SIG-M5 treated with dmso at 0.1 percent for 504 hours (cell line): ENCODE data around the gene TRAPPC3L.
A peak's percentile ranks its signal among the peaks of the same experiment; 100 is the strongest.

Experiments
- DNase-seq: peaks from one replicate; lab custom pipeline; 2025; ENCODE audit not compliant: unreplicated experiment; lab: John Stamatoyannopoulos, UW

The TRAPPC3L gene

GRCh38 chr6:116560130-116560529, 14.6 kb upstream of the TRAPPC3L start:
- DNase-seq: no peak

DNA sequence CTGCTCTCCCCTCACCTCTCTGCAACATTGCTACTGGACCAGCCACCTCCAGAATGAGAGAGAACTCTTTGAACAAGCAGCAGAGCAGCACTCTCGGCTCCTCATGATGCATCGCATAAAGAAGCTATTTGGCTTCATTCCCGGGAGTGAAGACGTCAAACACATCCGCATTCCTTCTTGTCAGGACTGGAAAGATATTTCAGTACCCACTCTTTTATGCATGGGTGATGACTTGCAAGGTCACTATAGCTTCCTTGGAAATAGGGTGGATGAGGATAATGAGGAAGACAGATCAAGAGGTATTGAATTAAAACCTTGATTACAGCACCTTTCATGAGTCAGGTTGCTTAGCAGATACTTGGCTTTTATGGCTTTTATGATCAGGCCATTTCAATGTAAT, 12.4 kb upstream of the TRAPPC3L start:
- peak; percentile 18 for DNase-seq

DNA sequence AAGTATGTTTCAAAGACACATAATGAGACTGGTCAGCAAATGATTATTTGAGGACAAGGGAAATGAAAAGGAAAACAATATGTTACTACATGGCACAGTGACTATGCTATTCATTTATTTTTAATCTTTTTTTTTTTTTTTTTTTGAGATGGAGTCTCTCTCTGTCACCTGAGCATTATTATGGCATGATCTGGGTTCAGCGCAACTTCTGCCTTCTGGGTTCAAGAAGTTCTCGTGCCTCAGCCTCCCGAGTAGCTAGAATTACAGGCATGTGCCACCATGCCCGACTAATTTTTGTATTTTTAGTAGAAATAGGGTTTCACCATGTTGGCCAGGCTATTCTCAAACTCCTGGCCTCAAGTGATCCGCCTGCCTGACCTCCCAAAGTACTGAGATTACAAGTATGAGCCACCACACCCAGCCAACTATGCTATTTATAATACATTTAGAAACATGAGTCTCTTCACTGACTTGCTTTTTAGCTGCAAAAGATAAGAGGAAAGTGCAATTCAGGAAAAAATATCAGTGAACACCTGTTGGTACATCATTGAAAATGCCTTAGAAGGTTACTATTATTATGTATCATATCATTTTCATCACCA, 11.4 kb upstream of the TRAPPC3L start:
- DNase-seq: no peak

GRCh38 chr6:116556065-116556464, 10.6 kb upstream of the TRAPPC3L start:
- DNase-seq: no peak

DNA sequence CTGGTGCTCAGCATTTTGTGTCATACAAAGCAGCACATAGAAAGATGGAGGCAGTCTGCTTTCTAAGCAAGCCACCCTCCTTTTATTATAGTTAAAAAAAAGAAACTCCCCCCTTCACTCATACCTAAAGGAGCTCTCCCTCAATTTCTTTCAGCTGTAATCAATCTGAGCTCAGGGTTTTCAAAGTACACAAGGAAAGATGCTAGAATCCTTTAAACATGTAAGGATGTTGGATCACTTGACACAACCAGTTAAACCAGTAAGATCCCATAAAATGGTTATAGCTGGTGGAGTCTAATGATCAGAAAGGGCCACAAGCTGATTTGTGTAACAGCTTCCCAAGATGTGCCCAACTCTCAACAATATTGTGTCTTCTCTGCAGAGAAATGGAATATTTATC, 8.0 kb upstream of the TRAPPC3L start, which contains the start of gene CALHM4:
Gene CALHM4, plus strand, starts transcription at position 301 of the 400 bp plus-strand sequence. Its CDS starts 43 bp downstream, at position 344.
- DNase-seq: no peak

- DNase-seq: no peak
These were observed 5.3 kb upstream of the TRAPPC3L start for GRCh38 chr6:116550796-116551195.

DNA sequence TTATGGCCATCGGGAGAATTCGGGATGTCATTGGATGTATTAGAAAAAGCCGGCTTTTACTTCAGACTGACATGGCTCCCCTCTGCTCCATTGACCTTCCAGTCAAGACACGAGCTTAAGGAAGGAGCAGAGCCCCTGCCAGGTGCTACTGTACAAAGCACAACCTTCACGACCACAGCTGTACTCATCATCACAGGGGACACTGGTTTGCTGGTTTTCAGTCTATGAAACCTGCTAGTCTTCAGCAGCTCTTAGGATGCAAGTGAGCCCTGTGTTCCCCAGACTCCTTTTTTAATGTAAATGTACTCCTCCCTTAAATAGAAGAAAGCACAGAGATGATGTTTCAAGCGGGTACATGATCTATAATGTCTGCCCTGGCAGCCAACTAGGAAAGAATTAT, 1.9 kb upstream of the TRAPPC3L start:
- no peak for DNase-seq

GRCh38 chr6:116543149-116543548, 2.3 kb downstream of the TRAPPC3L start:
- DNase-seq: no peak

DNA sequence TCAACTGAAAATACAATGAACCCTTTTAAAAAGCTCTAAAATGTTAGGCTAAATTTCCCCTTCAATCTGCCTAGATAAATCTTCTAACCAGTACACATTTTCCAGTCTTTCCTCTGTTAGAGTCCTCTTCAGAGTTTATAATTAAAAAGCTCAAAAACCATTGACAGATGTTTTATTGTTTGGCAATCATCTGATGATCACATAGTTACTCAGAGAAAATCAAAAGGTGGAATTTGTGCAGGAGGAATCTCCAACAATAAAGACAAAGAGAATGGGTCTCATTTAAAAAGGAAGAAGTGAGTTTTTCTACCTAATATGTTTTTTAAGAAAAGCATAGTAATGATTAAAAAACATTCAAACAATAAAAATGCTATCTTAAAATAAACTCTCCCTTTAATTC, 3.1 kb downstream of the TRAPPC3L start:
- no peak for DNase-seq

- peak; percentile 63 for DNase-seq
These were observed 9.3 kb downstream of the TRAPPC3L start for GRCh38 chr6:116536216-116536621.

DNA sequence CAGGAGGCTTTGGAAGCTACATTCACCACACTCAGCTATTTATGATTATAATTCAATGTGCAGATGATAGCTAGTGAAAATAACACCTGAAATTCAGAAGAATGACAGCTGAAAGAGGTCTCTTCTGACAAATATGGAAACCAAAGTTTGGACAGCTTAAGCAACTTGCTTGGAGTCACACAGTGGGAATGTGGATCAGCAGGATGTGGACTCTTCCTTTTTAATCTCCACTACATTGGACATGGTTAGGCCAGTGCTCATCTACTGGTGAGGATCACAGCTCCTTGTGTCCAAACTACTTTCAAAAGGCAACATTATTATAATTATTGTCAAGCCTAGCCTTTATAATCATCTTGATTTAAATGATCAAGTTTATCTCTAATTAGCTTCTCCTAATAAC, 10.4 kb downstream of the TRAPPC3L start:
- DNase-seq: no peak

DNA sequence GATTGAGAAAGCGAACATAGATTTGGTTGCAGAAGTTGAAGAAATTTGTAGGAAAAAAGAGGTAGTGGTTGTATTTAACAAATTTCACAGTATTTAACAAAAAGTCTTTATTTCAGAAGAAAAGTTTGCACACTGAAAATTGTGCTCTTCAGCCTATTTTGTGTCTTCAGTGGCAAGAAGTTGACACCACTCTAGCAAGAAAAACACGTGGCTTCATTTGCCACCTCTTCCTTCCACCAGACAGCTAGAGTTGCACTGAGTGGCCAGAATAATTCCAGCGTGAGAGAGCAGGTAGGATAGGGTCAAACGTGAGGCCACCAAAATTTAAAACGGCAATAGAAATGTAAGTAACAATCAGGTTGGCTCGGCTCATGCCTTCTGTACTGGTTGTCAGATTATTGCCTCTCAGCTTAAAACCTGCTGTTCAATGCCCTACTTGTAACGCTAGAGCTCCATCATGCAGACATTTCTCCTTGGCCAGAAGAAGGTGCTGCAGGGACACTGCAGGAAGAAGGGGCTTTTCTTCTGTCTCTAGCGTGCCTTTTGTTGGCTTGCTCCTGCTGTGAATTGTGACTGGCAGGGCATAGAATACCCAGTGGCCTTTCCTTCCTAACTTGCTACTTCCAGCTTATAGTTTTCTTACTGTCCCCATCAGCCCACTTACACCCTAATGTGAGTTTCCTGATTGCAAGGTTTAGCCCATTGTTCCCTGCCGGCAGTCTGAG, 12.1 kb downstream of the TRAPPC3L start:
- no peak for DNase-seq

GRCh38 chr6:116531675-116532570, 13.6 kb downstream of the TRAPPC3L start:
- peak; percentile 72 for DNase-seq

DNA sequence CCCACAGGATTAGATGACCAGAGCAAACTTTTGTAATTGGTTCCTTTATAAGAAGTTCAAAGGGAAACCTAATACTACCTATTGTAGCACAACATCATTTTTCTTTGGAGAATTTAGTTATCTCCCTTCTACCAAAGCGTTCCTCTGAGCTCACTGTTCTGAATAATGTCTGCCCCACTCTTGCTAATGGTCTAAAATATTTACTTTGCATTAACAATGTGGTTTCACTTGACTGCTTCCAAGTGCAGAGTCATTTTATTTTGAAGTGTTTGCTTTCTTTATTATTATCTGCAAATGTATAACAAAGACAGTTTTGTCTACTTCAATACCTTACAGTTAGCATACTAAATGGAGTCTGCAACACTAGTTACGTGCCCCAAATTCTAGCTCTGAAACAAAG, 15.0 kb downstream of the TRAPPC3L start:
- no peak for DNase-seq

DNA sequence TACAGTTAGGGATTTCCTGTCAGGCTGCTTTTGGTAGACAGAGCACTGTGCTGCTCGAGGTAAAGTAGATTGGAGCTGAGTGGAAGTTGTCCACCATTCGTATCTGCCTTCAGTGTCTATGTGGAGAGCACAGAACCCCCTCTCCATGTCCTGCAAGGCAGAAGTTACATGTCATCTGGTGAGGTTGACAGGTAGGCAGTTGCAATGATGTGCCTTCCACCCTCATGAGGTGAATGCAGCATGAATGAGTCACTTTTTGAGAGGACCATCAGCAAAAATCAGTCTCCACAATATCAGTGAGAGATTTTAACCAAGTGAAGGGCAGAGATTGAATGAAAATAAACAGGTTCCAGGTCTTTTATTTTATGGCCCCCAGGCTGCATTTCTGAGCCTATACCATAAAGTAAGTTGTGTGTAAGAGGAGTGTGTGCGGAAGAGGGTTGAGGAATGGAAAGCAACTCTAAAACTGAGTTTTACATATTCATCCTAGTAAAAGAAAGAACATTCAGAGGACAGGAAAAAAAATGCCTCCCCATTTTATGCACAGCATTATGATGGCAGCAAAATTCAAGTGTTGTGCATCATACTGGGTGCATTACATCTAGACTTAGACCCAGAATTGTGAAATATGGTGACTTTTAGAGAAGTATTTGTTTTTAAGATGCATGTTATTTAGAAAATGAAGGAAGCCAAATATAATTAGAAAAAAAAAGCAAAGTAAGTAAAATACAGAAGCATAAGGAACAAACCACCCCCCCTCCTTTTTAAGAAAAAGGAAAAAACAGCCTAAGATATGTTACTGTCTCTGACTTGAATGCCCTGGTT, 15.8 kb downstream of the TRAPPC3L start:
- no peak for DNase-seq

GRCh38 chr6:116528780-116529179, 16.7 kb downstream of the TRAPPC3L start:
- no peak for DNase-seq

- no peak for DNase-seq
These were observed 17.4 kb downstream of the TRAPPC3L start for GRCh38 chr6:116528133-116528532.

GRCh38 chr6:116524236-116524635, 21.2 kb downstream of the TRAPPC3L start:
- no peak for DNase-seq

DNA sequence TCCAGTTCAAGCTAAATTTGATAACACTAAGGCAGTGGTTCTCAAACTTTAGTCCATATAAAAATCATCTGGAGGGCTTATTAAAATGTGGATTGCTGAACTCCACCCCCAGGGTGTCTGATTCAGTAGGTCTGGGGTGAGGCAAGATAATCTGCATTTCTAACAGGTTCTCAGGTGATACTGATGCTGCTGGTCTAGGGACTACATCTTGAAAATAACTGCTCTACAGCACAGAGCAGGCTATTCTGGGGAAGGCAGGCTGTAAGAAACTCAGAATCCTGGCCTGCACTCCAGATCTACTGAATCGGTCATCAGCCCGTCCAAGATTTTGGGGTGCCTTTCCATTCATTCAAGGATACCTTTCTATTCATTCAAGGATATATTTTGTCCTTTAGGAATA, 22.6 kb downstream of the TRAPPC3L start:
- no peak for DNase-seq

- DNase-seq: no peak
These were observed 26.7 kb downstream of the TRAPPC3L start for GRCh38 chr6:116518621-116519368.
